Measurements from ENCODE around the gene MEPE. TPM values are rescaled to one million over a fixed set of nuclear protein-coding genes. Genes with fewer than 3 reads are reported as not detected.

The MEPE gene
- total RNA-seq, 1 experiment from 2014 or later = not detected

GRCh38 chr4:87875191-87875590 is 42.4 kb downstream of the MEPE start (continued):
- TF ChIP-seq REST (IDR thresholded peaks at IDR 0.05; ENCODE audit: low read depth) (no peak), POLR2AphosphoS5 (IDR thresholded peaks at IDR 0.05; ENCODE audit: low read depth, low read length) (no peak), CEBPB (IDR thresholded peaks at IDR 0.05; ENCODE audit: low read depth) (no peak), EZH2phosphoT487 (IDR thresholded peaks at IDR 0.05; ENCODE audit: borderline replicate concordance) (no peak), SIN3A (IDR thresholded peaks at IDR 0.05; ENCODE audit: low read depth) (no peak), FOSL1 (IDR thresholded peaks at IDR 0.05; ENCODE audit: low read depth) (no peak)

GRCh38 chr4:87880106-87880505 is 47.3 kb downstream of the MEPE start:
- no peak overlapping the region for H2AFZ ChIP-seq (ENCODE audit: low read depth, low read length, poor library complexity, severe bottlenecking)
- no peak overlapping the region for H3K4me2 ChIP-seq (ENCODE audit: low read length)
- no peaks in the 10 kb centered on the region for H4K20me1 ChIP-seq (ENCODE audit: insufficient read depth)
- no peaks in the 10 kb centered on the region for H3K27me3 ChIP-seq (ENCODE audit: insufficient read depth, low read length)
- H3K79me2 ChIP-seq (ENCODE audit: insufficient read depth, low read length) = no peaks in the 10 kb centered on the region
- BruUV-seq (replicated peaks) = no TSS peak
- POLR2A ChIA-PET = no interaction called here
- H3K4me3 ChIP-seq (replicated peaks in 1 of 2; ENCODE audit: low read depth in 1 of 2, low read length in 2 of 2) = no peak overlapping the region
- H3K4me1 ChIP-seq (ENCODE audit: control insufficient read depth in 1 of 2, insufficient read depth in 2 of 2, low read length in 2 of 2) = no peaks in the 10 kb centered on the region
- no peaks in the 10 kb centered on the region for H3K9me2 ChIP-seq (ENCODE audit: insufficient read depth)
- no peak overlapping the region for H3K9ac ChIP-seq (ENCODE audit: low read length)
- H3K9me3 ChIP-seq (ENCODE audit: control insufficient read depth in 1 of 2, insufficient read depth in 1 of 2, low read depth in 1 of 2, low read length in 2 of 2) = no peaks in the 10 kb centered on the region
- RAD21 ChIA-PET (ENCODE audit: low non-redundant PET in 1 of 2, low total read pairs in 2 of 2, uncharacterized antibody in 2 of 2, unreplicated experiment in 2 of 2) = no interaction called here
- no peak overlapping the region for H3K27ac ChIP-seq (ENCODE audit: low read depth, low read length)
- no peaks in the 10 kb centered on the region for H3K36me3 ChIP-seq (ENCODE audit: control insufficient read depth in 1 of 2, insufficient read depth in 2 of 2, low read length in 2 of 2)
- CTCF ChIA-PET = no interaction called here
- intact Hi-C loops (cut with micrococcal nuclease) = no loop called here
- ATAC-seq = no peak
- no peak for DNase-seq (ENCODE audit: low read depth, low spot score)
- TF ChIP-seq SRF (IDR thresholded peaks at IDR 0.05; ENCODE audit: low read depth) (no peak), CEBPB (IDR thresholded peaks at IDR 0.05; ENCODE audit: low read depth) (no peak), EZH2 (IDR thresholded peaks at IDR 0.05) (no peak), EGR1 (IDR thresholded peaks at IDR 0.05; ENCODE audit: low read depth) (no peak), ZBTB33 (IDR thresholded peaks at IDR 0.05; ENCODE audit: extremely low read depth, insufficient replicate concordance, low read length) (no peak), REST (IDR thresholded peaks at IDR 0.05; ENCODE audit: low read depth) (no peak), TCF7L2 (IDR thresholded peaks at IDR 0.05; ENCODE audit: borderline replicate concordance, extremely low read depth, insufficient read depth, insufficient read length) (no peak), CBX3 (IDR thresholded peaks at IDR 0.05; ENCODE audit: low read depth) (no peak), ZNF274 (IDR thresholded peaks at IDR 0.05; ENCODE audit: low read depth, low read length) (no peak), EZH2phosphoT487 (IDR thresholded peaks at IDR 0.05; ENCODE audit: borderline replicate concordance) (no peak), ZFX (IDR thresholded peaks at IDR 0.05) (no peak)
